HepG2 (cell line): Measurements from ENCODE around the gene MICALL2.

Source experiments
- KLF16 ChIP-seq, 2 experiments: sonication (generic) in 1 of 2; formaldehyde crosslinking in 1 of 2; IDR thresholded peaks; 2 replicates each; pipeline versions ENCODE4 v1.6.1 to v1.8.0; 2016 to 2023; ENCODE audit warnings: missing genetic modification reagents in 2 of 2, missing compliant biosample characterization in 1 of 2
- MED1 ChIP-seq: sonication (generic); formaldehyde crosslinking; IDR thresholded peaks from 2 replicates; pipeline ENCODE4 v1.4.0; 2020; ENCODE audit warnings: missing genetic modification reagents
- POLR2AphosphoS5 ChIP-seq: IDR thresholded peaks from 2 replicates; pipeline ENCODE4 v1.6.1; 2012; ENCODE audit warnings: low read depth, low read length
- TCF7 ChIP-seq: sonication (generic); IDR thresholded peaks from 2 replicates; pipeline ENCODE4 v1.6.1; 2016; ENCODE audit warnings: antibody characterized with exemption, low read depth
- ZNF512 ChIP-seq: sonication (generic); formaldehyde crosslinking; IDR thresholded peaks from 2 replicates; pipeline ENCODE4 v1.4.0; 2020; ENCODE audit warnings: mild to moderate bottlenecking, missing genetic modification reagents
- TF ChIP-seq, protein P1 (sequence below): sonication (generic); formaldehyde crosslinking; IDR thresholded peaks from 2 replicates; pipeline ENCODE4 v1.5.1; 2020; ENCODE audit warnings: mild to moderate bottlenecking, missing genetic modification reagents, borderline replicate concordance

DNA sequence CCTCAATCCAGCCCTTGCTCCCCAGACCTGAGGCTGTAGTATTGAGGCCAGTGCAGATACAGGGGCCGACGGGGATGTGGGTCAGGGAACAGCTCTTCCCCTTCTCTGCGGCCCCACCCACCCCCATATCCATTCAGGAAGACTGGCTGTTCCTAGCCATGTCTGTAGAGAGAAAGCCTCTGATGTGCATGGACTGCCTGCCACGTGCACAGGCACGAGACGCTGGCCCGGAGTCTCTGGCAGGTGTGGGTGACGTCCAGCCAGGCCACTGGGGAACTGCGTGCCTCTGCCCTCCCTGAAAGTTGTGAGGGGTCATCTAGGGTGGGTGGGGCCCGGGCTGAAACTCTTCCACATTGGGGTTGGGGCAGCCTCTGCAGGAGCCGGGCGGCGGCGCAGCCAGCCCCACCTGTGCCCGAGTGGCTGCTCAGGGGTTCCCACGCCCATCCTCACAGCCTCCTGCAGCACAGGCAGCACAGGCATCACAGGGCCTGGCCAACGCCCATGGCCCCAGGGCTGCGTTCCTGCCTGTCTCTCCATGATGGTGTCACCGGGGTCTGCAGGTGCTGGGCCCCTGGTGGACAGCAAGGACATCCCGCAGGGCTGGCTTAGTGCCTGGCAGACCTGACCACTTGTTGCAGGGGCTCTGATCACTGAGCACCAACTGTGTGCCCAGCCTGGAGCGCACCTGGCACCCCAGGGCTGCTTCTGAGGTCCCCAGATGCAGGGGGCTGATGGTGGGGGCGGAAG, 27.5 kb downstream of the MICALL2 start:
- TF ChIP-seq KLF16 (CRISPR knock-in tag; IDR thresholded peaks at IDR 0.05) (no peak), ZNF512 (CRISPR knock-in tag) (no peak), POLR2AphosphoS5 (no peak), MED1 (no peak), TCF7 (no peak)
- TF ChIP-seq, protein P1, sequence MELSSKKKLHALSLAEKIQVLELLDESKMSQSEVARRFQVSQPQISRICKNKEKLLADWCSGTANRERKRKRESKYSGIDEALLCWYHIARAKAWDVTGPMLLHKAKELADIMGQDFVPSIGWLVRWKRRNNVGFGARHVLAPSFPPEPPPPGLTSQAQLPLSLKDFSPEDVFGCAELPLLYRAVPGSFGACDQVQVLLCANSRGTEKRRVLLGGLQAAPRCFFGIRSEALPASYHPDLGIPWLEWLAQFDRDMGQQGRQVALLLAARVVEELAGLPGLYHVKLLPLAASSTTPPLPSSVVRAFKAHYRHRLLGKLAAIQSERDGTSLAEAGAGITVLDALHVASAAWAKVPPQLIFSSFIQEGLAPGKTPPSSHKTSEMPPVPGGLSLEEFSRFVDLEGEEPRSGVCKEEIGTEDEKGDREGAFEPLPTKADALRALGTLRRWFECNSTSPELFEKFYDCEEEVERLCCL (CRISPR knock-in tag): no peak
